Measurements from ENCODE around the gene NYAP1. TPM values are rescaled to one million over a fixed set of nuclear protein-coding genes. Genes with fewer than 3 reads are reported as not detected.
"Not testable (repeated sequence)": the region's sequence is repeated elsewhere in the genome, so short reads cannot be mapped to it uniquely, and the experiment has no call there.

NYAP1 gene
- total RNA-seq, 1 donor from 2014 or later, result 0.16 TPM

- ATAC-seq, result no peak
Observed at GRCh38 chr7:100515072-100515532, 31.4 kb downstream of the NYAP1 start.

- peak; percentile 83 for ATAC-seq
Observed at GRCh38 chr7:100516135-100516812, 32.5 kb downstream of the NYAP1 start.

GRCh38 chr7:100517305-100517704, 33.6 kb downstream of the NYAP1 start:
- ATAC-seq, result no peak

- no peak for ATAC-seq
Observed at GRCh38 chr7:100519580-100519979, 35.9 kb downstream of the NYAP1 start.

- no peak for ATAC-seq
Observed at GRCh38 chr7:100520138-100520537, 36.4 kb downstream of the NYAP1 start.

- no peak for ATAC-seq
Observed at GRCh38 chr7:100521076-100521475, 37.3 kb downstream of the NYAP1 start.

- not testable (repeated sequence) for ATAC-seq
Observed at GRCh38 chr7:100521909-100522593, 38.3 kb downstream of the NYAP1 start.

GRCh38 chr7:100523192-100523591, 39.5 kb downstream of the NYAP1 start:
- ATAC-seq, result not testable (repeated sequence)

- ATAC-seq, result not testable (repeated sequence)
Observed at GRCh38 chr7:100528108-100528866, 44.6 kb downstream of the NYAP1 start.

- ATAC-seq, result no peak
Observed at GRCh38 chr7:100532165-100533022, 48.7 kb downstream of the NYAP1 start.

GRCh38 chr7:100535982-100536381, 52.3 kb downstream of the NYAP1 start:
- ATAC-seq, result not testable (repeated sequence)

GRCh38 chr7:100536695-100537094, 53.0 kb downstream of the NYAP1 start:
- not testable (repeated sequence) for ATAC-seq

- ATAC-seq, result no peak
Observed at GRCh38 chr7:100538348-100538653, 54.6 kb downstream of the NYAP1 start.

GRCh38 chr7:100538654-100539435, 55.1 kb downstream of the NYAP1 start, which contains the start of gene AGFG2:
AGFG2 (plus strand) TSS chr7:100539203; CDS start chr7:100539347, 144 bp downstream.
- ATAC-seq, result peak; percentile 100

- peak; percentile 22 for ATAC-seq
Observed at GRCh38 chr7:100539436-100540006, 55.8 kb downstream of the NYAP1 start.

- ATAC-seq, result no peak
Observed at GRCh38 chr7:100540073-100540723, 56.5 kb downstream of the NYAP1 start.

- not testable (repeated sequence) for ATAC-seq
Observed at GRCh38 chr7:100541309-100541708, 57.6 kb downstream of the NYAP1 start.

GRCh38 chr7:100543586-100543985, 59.9 kb downstream of the NYAP1 start:
- no peak for ATAC-seq

GRCh38 chr7:100544386-100544785, 60.7 kb downstream of the NYAP1 start:
- no peak for ATAC-seq
